ENCODE results near the gene GTF2H2C.

GRCh38 chr5:69516769-69517168 lies 43.2 kb upstream of the GTF2H2C start:
- TF ChIP-seq CTCF (IDR thresholded peaks at IDR 0.05; ENCODE audit: low read depth, low read length) (no peak), MAX (IDR thresholded peaks at IDR 0.05; ENCODE audit: low read depth, low read length) (no peak), POLR2A (IDR thresholded peaks at IDR 0.05; ENCODE audit: extremely low read depth, insufficient read length) (no peak)

Data from NB4 (cell line).